A549 (cell line): Measurements from ENCODE around the gene HPF1. TPM values are rescaled to one million over a fixed set of nuclear protein-coding genes. Genes with fewer than 3 reads are reported as not detected.

Source experiments
- ATAC-seq, 2 experiments: fragments of 200-7000 bp in 1 of 2; fragments of >200 bp in 1 of 2; cut with Nextera tagmentation in 1 of 2; cut with Tn5 transposase in 1 of 2; 3 replicates each; pipeline versions ENCODE4 v1.8.0 to v1.9.1; 2018 to 2020; ENCODE audit warnings: mild to moderate bottlenecking in 1 of 2, moderate library complexity in 1 of 2
- CTCF ChIA-PET: fragments of 300-600 bp; sonication (Branson Sonifier 250); formaldehyde crosslinking; extraction: SDS; loops from one replicate; lab custom pipeline; 2021; ENCODE audit warnings: antibody characterized with exemption, inconsistent platforms; lab: Yijun Ruan, JAX
- POLR2A ChIA-PET: fragments of 350-600 bp; formaldehyde crosslinking; extraction: SDS; loops from one replicate; lab custom pipeline; 2021; ENCODE audit warnings: antibody characterized with exemption, inconsistent platforms; lab: Yijun Ruan, JAX
- DNase-seq, 2 experiments: peaks; one replicate each; pipeline versions ENCODE4 v3.0.0 to v3.0.0-alpha.2; 2011 to 2016; ENCODE audit warnings: low read depth in 1 of 2, low spot score in 1 of 2
- FAIRE-seq: peaks from 2 replicates; lab custom pipeline; 2011; peaks lifted over from hg19 to GRCh38; lab: Jason Lieb, UNC
- H3K27ac ChIP-seq, 2 experiments: fragments of >200 bp; sonication (Bioruptor Twin); formaldehyde crosslinking; 3 replicates each; pipeline ENCODE4 v1.5.1; 2016 to 2017
- H3K4me1 ChIP-seq: fragments of >200 bp; sonication (Bioruptor Twin); formaldehyde crosslinking; 3 replicates; pipeline ENCODE4 v1.6.1; 2016
- H3K4me2 ChIP-seq: fragments of >200 bp; sonication (Bioruptor Twin); formaldehyde crosslinking; 3 replicates; pipeline ENCODE4 v1.6.1; 2016
- H3K4me3 ChIP-seq: fragments of >200 bp; sonication (Bioruptor Twin); formaldehyde crosslinking; 3 replicates; pipeline ENCODE4 v1.5.1; 2016
- H3K9me3 ChIP-seq: fragments of >200 bp; sonication (Bioruptor Twin); formaldehyde crosslinking; 3 replicates; pipeline ENCODE4 v1.6.1; 2016
- BHLHE40 ChIP-seq: IDR thresholded peaks from 2 replicates; pipeline ENCODE4 v1.6.1; 2012; ENCODE audit warnings: low read depth, low read length, inconsistent platforms
- CBX8 ChIP-seq: fragments of 200-600 bp; sonication (generic); IDR thresholded peaks from 2 replicates; pipeline ENCODE4 v1.6.1; 2016
- CEBPB ChIP-seq, 2 experiments: fragments of >200 bp in 1 of 2; sonication (Bioruptor Twin) in 1 of 2; formaldehyde crosslinking in 1 of 2; IDR thresholded peaks; 2 replicates each; pipeline ENCODE4 v1.6.1; 2012 to 2016
- EHF ChIP-seq: fragments of 250-450 bp; sonication (Bioruptor Pico); IDR thresholded peaks from 2 replicates; pipeline ENCODE4 v1.5.0; 2020; ENCODE audit warnings: mild to moderate bottlenecking
- ELK1 ChIP-seq: fragments of 150-350 bp; IDR thresholded peaks from 2 replicates; pipeline ENCODE4 v1.6.1; 2014; ENCODE audit warnings: low read depth, mild to moderate bottlenecking, low read length
- EP300 ChIP-seq, 2 experiments: fragments of >200 bp; sonication (Bioruptor Twin); formaldehyde crosslinking; IDR thresholded peaks; 2 replicates in 1 of 2; 3 replicates in 1 of 2; pipeline ENCODE4 v1.6.1; 2016 to 2017
- GATA3 ChIP-seq: IDR thresholded peaks from 2 replicates; pipeline ENCODE4 v1.6.1; 2012; ENCODE audit warnings: borderline replicate concordance
- HDAC2 ChIP-seq: fragments of 200-600 bp; sonication (generic); IDR thresholded peaks from 2 replicates; pipeline ENCODE4 v1.6.1; 2016
- JUN ChIP-seq, 2 experiments: fragments of >200 bp; sonication (Bioruptor Twin); formaldehyde crosslinking; IDR thresholded peaks; 2 replicates in 1 of 2; 3 replicates in 1 of 2; pipeline ENCODE4 v1.6.1; 2016 to 2017
- JUNB ChIP-seq: fragments of >200 bp; sonication (Bioruptor Twin); formaldehyde crosslinking; IDR thresholded peaks from 2 replicates; pipeline ENCODE4 v1.6.1; 2016
- KDM1A ChIP-seq: fragments of 200-600 bp; sonication (generic); IDR thresholded peaks from 2 replicates; pipeline ENCODE4 v1.6.1; 2016; ENCODE audit warnings: low read depth, mild to moderate bottlenecking
- MAFK ChIP-seq: fragments of 450-650 bp; IDR thresholded peaks from 2 replicates; pipeline ENCODE4 v1.6.1; 2014; ENCODE audit not compliant: partially characterized antibody
- MAZ ChIP-seq: fragments of 150-350 bp; IDR thresholded peaks from 2 replicates; pipeline ENCODE4 v1.6.1; 2014; ENCODE audit warnings: antibody characterized with exemption, low read depth, low read length, borderline replicate concordance
- MYC ChIP-seq: IDR thresholded peaks from 2 replicates; pipeline ENCODE4 v1.6.1; 2012; ENCODE audit warnings: mild to moderate bottlenecking, inconsistent platforms, low read length, improper control_type of control experiment, borderline replicate concordance
- NPAS2 ChIP-seq: fragments of 250-450 bp; sonication (Bioruptor Pico); IDR thresholded peaks from 2 replicates; pipeline ENCODE4 v1.8.0; 2022; ENCODE audit warnings: mild to moderate bottlenecking, moderate library complexity, borderline replicate concordance
- NR3C1 ChIP-seq: fragments of >200 bp; sonication (Bioruptor Twin); formaldehyde crosslinking; IDR thresholded peaks from 3 replicates; pipeline ENCODE4 v1.6.1; 2017
- RAD21 ChIP-seq, 2 experiments: fragments of >200 bp in 1 of 2; sonication (Bioruptor Twin) in 1 of 2; formaldehyde crosslinking in 1 of 2; IDR thresholded peaks in 1 of 2; conservative IDR thresholded peaks in 1 of 2; 2 replicates in 1 of 2; 3 replicates in 1 of 2; pipeline ENCODE4 v1.6.1; 2012 to 2018; ENCODE audit warnings: inconsistent platforms in 1 of 2
- RCOR1 ChIP-seq: fragments of 150-350 bp; IDR thresholded peaks from 2 replicates; pipeline ENCODE4 v1.6.1; 2014; ENCODE audit warnings: antibody characterized with exemption, low read length, low read depth
- RNF2 ChIP-seq: fragments of 200-600 bp; sonication (generic); IDR thresholded peaks from 2 replicates; pipeline ENCODE4 v1.6.1; 2016; ENCODE audit warnings: low read depth, mild to moderate bottlenecking, antibody characterized with exemption, moderate library complexity, borderline replicate concordance
- SMC3 ChIP-seq: fragments of >200 bp; sonication (Bioruptor Twin); formaldehyde crosslinking; IDR thresholded peaks from 3 replicates; pipeline ENCODE4 v1.6.1; 2018; ENCODE audit warnings: inconsistent platforms
- SREBF2 ChIP-seq: fragments of 450-650 bp; IDR thresholded peaks from 2 replicates; pipeline ENCODE4 v1.6.1; 2014; ENCODE audit warnings: mild to moderate bottlenecking, moderate library complexity
- TP53 ChIP-seq: fragments of 250-450 bp; sonication (Bioruptor Pico); IDR thresholded peaks from 2 replicates; pipeline ENCODE4 v1.5.0; 2021; ENCODE audit warnings: mild to moderate bottlenecking, moderate library complexity
- ZC3H11A ChIP-seq: fragments of 450-650 bp; IDR thresholded peaks from 2 replicates; pipeline ENCODE4 v1.6.1; 2014; ENCODE audit warnings: antibody characterized with exemption, mild to moderate bottlenecking
- ZFP36 ChIP-seq: fragments of 450-650 bp; IDR thresholded peaks from 2 replicates; pipeline ENCODE4 v1.6.1; 2014; ENCODE audit warnings: borderline replicate concordance; ENCODE audit not compliant: partially characterized antibody
- ZNF302 ChIP-seq: fragments of 250-450 bp; sonication (Bioruptor Pico); IDR thresholded peaks from 2 replicates; pipeline ENCODE4 v1.9.0; 2021; ENCODE audit warnings: inconsistent platforms, mild to moderate bottlenecking, moderate library complexity
- WGBS: methylation state at CpG from one replicate; pipeline ENCODE4 v1.1.6; 2017; ENCODE audit errors: missing lambda C conversion rate; 5-methylcytosine and 5-hydroxymethylcytosine counted together
- polyA plus RNA-seq, 4 experiments: library from polyadenylated mRNA; depleted of rRNA in 3 of 4; stranded (reverse); fragments of >200 nt; fragmentation: RNase III in 1 of 4; extraction: RNeasy Plus Mini Kit Qiagen cat#74134 plus additional on column Dnase treatment in 1 of 4; gene quantifications; 2 replicates in 3 of 4; 3 replicates in 1 of 4; pipeline ENCODE4 v1.2.3, GENCODE V29; 2011 to 2017
- TF ChIP-seq, protein P1 (sequence below): IDR thresholded peaks from 2 replicates; pipeline ENCODE4 v1.6.1; 2012
- TF ChIP-seq, protein P2 (sequence below): fragments of >200 bp; sonication (Bioruptor Twin); formaldehyde crosslinking; IDR thresholded peaks from 2 replicates; pipeline ENCODE4 v1.6.1; 2016
- TF ChIP-seq, protein P3 (sequence below): fragments of 250-450 bp; sonication (Bioruptor Pico); IDR thresholded peaks from 2 replicates; pipeline ENCODE4 v1.5.0; 2020; ENCODE audit warnings: low read depth, mild to moderate bottlenecking, moderate library complexity

HPF1 gene
- polyA plus RNA-seq, 2 of the 4 experiments (the other 2 are of a cell fraction) = 23.4 to 33.7 TPM

DNA sequence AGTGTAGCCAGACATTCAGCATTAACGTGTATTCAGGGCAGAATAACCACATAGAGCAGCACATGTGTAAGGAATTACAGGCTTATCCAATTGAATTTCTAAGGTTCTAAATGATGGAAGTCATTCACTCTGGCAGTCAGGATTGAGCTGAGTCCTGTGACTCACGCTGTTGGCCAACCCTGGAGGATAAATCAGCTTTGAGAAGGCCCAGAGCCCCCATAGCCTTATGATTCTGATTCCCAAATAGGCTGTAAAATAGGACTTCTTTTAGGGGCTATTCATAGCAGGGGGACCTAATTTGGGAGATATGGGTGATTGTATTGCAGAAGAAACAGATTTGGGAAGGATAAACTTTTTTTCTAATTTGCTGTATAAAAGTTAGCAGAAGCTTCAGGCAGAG lies 8.1 kb upstream of the HPF1 start:
- FAIRE-seq (no peak), DNase-seq (no peak), ATAC-seq (no peak)
- H3K9me3 ChIP-seq = no peaks in the 10 kb centered on the region
- 65% methylated on average over 2 of the region's 2 CpGs for WGBS
- no peak for TF ChIP-seq RNF2
- no peak for TF ChIP-seq RAD21 (conservative IDR thresholded peaks at IDR 0.05 in 1 of 2, IDR thresholded peaks at IDR 0.05 in 1 of 2)
- no peak for TF ChIP-seq KDM1A
- TF ChIP-seq SMC3 = no peak
- no peak for TF ChIP-seq MAFK
- TF ChIP-seq, protein P1, sequence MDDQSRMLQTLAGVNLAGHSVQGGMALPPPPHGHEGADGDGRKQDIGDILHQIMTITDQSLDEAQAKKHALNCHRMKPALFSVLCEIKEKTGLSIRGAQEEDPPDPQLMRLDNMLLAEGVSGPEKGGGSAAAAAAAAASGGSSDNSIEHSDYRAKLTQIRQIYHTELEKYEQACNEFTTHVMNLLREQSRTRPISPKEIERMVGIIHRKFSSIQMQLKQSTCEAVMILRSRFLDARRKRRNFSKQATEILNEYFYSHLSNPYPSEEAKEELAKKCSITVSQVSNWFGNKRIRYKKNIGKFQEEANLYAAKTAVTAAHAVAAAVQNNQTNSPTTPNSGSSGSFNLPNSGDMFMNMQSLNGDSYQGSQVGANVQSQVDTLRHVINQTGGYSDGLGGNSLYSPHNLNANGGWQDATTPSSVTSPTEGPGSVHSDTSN = no peak
- TF ChIP-seq JUN (IDR thresholded peaks at IDR 0.05) = no peak
- TF ChIP-seq HDAC2 = no peak
- TF ChIP-seq NPAS2 = no peak
- TF ChIP-seq, protein P2, sequence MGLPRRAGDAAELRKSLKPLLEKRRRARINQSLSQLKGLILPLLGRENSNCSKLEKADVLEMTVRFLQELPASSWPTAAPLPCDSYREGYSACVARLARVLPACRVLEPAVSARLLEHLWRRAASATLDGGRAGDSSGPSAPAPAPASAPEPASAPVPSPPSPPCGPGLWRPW = no peak
- no peak for TF ChIP-seq JUNB
- no peak for TF ChIP-seq ZNF302 (CRISPR knock-in tag)
- TF ChIP-seq GATA3 = no peak
- no peak for TF ChIP-seq MYC
- TF ChIP-seq ELK1 = no peak
- TF ChIP-seq BHLHE40 = no peak
- no peak for TF ChIP-seq EP300 (IDR thresholded peaks at IDR 0.05)
- TF ChIP-seq CEBPB (IDR thresholded peaks at IDR 0.05) = no peak
- TF ChIP-seq, protein P3, sequence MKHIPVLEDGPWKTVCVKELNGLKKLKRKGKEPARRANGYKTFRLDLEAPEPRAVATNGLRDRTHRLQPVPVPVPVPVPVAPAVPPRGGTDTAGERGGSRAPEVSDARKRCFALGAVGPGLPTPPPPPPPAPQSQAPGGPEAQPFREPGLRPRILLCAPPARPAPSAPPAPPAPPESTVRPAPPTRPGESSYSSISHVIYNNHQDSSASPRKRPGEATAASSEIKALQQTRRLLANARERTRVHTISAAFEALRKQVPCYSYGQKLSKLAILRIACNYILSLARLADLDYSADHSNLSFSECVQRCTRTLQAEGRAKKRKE (CRISPR knock-in tag) = no peak
- TF ChIP-seq CBX8 = no peak
- no peak overlapping the region for H3K27ac ChIP-seq
- no peak overlapping the region for H3K4me2 ChIP-seq
- no peak overlapping the region for H3K4me3 ChIP-seq
- no peaks in the 10 kb centered on the region for H3K4me1 ChIP-seq
- POLR2A ChIA-PET = interaction anchor here (0.6 kb wide), 1 partner anchor 756 kb away, joined by 5 read pairs; the partner anchor contains the start of gene CBR4
- CTCF ChIA-PET = no interaction called here

- CTCF ChIA-PET = no interaction called here
- no peak for FAIRE-seq
- no peak for ATAC-seq
Measured at GRCh38 chr4:169761846-169762245, 4.1 kb upstream of the HPF1 start.

More at GRCh38 chr4:169761846-169762245, 4.1 kb upstream of the HPF1 start:
- WGBS = 36% methylated on average over 4 of the region's 4 CpGs
- Histone ChIP-seq H3K4me1 (no peaks in the 10 kb centered on the region), H3K4me3 (no peak overlapping the region), H3K9me3 (no peaks in the 10 kb centered on the region), H3K4me2 (no peak overlapping the region), H3K27ac (no peak overlapping the region)
- TF ChIP-seq EP300 (IDR thresholded peaks at IDR 0.05) = no peak
- TF ChIP-seq SREBF2 = no peak
- TF ChIP-seq EHF = no peak
- no peak for TF ChIP-seq MAZ
- TF ChIP-seq RCOR1 = no peak
- no peak for TF ChIP-seq ZC3H11A
- no peak for TF ChIP-seq ELK1
- TF ChIP-seq RNF2 = no peak
- no peak for TF ChIP-seq ZFP36
- TF ChIP-seq TP53 (CRISPR knock-in tag) = no peak
- TF ChIP-seq NR3C1 = no peak
- TF ChIP-seq MYC = no peak
- DNase-seq = no peak
- POLR2A ChIA-PET = no interaction called here
